CD4-positive, alpha-beta T cell treated with Interleukin-4 for 1 hour (primary cell): ENCODE data around the gene NR2E1.
A peak's percentile ranks its signal among the peaks of the same experiment; 100 is the strongest.

Experiments
- DNase-seq, 2 donors: peaks; one replicate each; pipeline ENCODE4 v3.0.0-alpha.2; 2020 to 2022

Gene NR2E1

DNA sequence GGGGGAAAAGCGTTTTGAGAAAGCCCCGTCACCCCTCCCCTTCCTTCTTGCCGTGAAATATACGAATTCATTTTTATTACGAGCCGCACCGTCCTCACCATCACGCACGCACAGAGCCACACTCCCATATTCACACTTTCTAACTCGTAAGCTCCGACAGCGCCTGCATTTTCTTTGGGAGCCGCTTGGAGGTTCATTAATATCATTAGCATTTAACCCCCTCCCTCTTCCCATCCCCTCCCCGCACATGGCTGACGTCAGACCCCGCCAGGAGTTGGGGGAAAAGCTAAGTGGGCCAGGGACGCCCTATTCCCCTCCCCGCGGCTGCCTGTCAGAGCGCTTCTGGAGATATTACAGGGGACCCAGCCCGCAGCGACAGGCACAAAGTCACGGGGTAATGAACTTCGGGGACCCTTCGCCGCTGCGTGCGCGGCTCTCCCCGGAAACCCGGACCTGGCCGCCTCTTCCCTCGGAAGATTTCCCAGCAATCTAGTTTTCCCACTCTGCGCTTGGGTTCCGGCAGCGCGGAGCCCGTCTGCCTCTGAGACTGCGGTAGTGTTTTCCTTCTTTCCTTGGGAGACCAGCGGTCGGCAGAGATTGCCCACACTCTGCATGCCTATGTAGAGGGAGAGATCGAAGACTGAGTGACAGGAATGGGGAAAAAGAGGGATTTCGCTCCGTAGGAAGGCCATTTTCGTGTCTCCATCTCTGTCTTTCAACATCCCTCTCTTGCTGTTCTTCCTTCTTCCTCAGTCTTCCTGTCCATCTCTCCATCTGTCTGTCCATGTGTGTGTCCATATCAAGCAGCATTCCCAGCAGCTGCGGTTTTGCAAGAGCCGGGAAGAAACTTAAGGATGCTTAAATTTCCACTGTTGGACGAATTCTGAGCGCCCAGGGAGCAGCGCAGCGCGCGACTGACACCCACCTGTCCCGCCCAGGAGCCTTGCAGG lies at the start of gene NR2E1:
TSS of gene NR2E1 (plus strand) at position 309 of the 950 bp plus-strand sequence. CDS start 744 bp downstream, outside the sequence.
- no peak for DNase-seq

DNA sequence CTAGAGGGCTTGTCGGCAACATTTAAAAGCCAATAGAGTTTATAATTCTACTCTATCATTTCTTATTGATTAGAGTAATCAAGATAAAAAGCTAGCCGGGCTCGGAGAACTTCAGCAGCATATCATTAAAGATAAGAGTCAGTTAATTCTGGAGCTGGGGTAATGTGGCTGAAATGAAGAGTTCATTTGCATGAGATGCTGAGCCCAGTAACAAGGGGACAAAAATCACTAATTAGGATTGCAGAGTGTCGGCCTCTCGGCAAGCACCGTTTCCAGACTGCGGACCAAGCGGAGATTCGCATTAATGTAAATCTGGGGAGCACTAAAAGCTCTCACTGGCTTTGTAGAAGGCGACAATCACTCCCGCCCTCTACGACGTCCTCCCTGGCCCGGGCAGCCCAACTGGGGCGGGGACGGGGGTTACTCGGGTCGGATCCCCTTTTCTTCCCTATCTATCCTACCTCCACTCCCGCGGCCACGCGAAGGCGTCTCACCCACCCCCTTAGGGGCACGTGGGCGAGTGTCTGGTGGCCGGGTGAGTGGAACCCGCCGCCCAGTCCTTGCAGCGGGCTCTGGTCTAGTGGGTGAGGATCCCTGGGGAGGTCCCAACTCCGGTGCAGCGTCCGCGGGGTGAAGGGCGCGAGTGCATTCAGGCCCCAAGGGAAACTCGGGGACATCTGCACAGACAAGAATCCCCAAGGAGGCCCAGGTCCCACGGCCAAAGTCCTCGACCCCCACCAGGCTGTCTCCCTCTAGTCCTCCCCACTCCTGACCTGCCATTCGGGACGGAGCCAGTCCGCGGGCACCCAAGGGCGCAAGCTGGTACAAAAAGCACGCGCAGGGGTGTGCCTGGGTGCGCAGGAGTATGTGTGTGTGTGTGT lies 49.0 kb upstream of the NR2E1 start:
- no peak for DNase-seq

DNA sequence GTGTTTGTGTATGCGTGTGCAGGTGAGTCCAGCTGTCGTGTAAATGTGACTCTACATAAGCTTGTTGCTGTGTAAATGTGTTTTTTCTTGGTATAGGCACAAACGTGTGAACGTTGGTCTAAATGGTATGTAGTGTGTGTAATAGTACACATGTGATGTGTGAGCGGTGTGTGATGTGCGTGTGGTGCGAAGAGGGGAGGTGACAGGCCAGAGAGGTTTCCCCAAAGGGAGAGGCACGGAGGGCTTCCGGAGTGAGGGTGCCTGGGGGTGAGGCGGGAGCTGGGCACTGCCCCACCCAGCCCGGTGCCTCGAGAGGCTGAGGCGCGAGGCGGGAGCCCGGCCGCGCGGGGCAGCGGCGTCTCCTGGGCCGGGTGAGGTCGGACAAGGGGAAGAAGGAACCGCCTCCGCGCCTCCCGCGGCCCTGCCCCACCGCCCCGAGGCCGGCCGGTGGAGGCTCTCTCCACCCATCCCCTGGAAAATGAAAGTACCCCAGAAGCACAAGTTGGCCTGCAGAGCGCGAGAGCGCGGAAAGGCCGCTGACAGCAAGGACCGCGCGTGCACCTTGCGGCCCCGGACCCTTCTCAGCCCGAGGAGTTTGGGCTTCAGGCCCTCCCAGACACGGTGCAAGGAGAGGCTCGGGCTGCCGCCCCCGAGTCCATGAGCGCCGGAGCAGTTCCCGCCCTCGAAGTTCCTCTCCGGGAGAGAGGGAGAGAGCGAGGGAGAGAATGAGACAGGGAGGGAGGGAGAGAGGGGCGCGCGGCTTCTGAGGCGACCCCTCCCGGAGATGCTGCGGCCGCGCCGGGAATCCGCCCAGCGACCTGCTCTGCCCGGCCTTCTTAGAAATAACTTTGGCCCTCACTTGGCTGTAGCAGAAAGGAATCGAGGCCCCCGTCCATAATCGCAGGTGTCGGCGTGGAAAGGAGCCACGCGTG lies 48.1 kb upstream of the NR2E1 start:
- peak in 1 of 2 donors; percentile 40 for DNase-seq

DNA sequence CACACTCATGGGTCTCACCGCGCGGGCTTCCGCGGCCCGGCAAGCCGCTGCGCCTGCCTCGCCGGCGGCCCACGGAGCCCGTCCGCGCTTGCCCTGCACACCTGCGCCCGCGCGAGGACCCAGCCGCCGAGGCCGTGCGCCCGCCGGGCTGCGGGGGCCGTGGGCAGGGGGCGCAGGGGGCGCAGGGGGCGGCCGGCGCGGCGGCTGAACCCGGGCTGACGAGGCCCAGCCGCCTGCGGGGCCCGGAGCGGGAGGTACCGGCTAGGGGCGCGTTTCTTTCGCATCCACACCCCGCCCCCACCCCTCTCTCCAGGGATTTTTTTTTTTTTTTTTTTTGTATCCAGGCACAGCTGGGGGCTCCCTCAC lies 47.5 kb upstream of the NR2E1 start:
- DNase-seq = no peak

DNA sequence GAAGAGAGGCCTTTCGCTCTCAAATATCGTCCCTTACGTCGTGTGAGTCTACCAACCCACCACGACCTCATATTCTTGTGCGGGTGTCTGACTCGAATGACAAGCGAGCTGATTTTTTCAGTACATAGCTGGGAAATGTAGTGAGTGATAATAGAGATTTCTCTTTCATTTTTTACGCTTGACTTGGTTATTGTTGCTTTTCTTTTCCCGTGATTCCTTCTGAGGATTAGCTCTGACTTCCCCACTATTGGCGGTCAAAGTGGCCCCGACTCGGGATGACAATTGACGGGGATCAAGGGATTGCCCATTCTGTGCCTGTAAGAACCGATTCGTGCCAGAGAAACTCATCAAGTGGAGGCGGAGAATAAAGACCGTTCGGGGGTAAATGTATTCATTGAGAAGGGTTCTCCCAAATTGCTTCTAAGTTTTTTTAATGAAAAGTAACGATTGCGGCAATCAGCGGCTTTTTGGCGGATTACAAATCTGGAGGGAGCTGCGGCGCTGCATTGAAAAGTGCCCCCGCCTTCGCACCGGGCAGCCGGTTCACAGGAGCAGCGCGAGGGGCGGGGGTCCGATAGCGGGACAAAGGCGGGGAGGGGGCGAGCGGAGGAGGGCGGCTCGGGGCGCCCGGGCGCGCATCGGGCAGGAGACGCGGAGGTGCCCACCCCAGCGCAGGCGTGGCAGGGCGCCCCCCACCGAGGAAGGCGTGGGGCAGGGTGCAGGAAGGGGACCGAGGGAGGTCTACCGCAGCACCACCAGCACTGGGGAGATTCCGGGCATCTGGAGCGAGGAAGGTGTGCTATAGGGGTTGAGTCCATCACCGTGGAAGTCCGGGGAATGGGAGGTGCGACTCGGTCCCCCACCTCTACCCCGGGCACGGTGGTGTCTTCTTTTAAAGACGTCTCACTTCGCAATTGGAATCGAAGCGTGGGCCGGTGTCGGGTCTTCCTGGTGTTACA lies 46.7 kb upstream of the NR2E1 start:
- no peak for DNase-seq

DNA sequence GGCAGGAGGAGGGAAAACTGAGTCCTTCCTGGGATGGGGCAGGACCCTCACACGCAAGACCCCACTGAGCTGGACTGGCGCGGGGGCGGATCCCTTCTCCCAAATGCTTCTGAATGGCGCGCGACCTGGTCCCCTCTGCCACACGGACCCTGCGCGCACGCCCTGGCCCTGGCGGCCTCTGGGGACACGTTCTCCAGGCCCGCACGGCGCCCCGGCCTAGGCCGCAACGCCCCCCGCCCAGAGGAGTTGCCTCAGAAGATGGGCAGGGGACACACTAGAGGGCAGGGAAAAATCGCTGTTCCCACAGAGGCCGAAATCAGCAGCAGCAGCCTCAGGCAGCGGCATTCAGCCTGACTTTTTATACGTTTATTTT lies 46.1 kb upstream of the NR2E1 start:
- DNase-seq = no peak

DNA sequence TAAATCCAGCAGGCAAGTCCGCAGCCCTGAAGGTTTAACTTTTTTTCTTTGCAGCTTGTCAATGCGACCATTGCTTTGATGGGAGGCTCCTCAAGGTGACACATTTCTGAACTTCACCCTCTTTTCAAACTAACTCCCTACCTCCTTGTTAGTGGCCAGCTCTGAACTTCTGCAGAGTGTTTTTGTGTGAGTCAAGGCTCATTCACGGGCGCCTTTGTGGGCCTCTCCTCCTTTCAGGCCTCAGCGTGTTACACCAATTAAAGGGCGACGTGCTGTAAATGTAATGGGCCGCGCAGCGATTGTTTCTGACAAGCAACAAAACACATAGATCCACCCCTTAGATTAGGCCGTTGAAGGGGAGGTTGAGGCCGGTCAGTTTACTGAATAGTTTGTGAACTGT lies 45.5 kb upstream of the NR2E1 start:
- no peak for DNase-seq

DNA sequence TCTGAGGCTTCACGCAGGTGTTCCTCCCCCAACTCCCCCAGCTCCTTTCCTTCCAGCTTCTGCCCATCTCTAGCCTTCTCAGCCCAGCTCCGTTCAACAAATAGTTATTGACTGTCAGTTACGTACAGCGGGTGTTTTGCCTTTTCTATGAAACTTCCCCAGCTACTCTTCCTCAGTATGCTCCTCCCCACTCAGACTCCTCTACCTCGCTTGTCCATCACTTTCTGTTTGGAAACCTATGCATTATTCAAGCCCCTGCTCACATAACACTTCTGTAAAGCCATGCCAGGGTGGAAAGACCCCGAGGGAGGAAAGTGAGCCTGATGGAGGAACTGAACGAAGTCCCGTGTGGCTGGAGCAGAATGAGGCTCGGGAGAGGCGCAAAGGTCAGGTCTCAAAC lies 44.2 kb upstream of the NR2E1 start:
- no peak for DNase-seq

DNA sequence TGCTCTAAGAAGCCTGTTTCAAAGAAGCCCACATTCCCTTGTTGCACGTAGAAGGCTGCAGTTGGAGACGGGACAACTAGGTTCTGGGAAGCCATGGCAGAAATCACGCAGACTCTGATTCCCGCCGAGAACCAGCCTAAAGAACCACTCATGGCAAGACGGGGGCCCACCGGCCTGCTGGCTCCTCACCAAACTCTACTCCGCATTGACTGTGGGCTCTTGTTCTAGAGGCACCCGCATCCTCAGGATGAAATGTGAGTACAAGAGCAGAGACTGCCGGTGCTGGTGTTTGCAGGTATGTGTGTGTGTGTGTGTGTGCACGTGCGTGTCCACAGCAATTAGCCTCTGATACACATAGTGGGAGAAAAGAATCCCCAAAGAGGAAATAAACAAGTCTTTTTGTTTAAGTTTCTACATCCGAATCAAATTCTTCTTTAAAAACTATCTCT lies 42.3 kb upstream of the NR2E1 start:
- no peak for DNase-seq

DNA sequence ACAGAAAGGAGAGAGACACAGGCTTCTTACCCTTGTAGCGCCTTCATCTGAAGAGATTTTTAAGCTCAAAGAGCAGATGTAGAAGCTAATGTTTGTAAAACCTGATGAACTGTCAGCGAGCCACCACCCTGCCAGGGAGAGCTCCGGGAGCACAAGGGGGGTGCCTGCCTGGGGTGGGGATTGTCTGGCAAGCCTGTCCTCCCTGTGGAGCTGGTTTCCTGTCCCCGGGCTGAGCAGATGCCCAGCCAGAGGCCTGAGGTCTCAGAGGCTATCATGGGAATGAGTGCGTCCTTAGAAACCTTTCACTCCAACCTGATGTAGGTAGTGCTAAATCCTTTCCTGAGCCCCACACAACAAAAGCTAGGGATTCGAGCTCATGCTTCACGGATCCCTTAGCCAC lies 41.9 kb upstream of the NR2E1 start:
- no peak for DNase-seq

DNA sequence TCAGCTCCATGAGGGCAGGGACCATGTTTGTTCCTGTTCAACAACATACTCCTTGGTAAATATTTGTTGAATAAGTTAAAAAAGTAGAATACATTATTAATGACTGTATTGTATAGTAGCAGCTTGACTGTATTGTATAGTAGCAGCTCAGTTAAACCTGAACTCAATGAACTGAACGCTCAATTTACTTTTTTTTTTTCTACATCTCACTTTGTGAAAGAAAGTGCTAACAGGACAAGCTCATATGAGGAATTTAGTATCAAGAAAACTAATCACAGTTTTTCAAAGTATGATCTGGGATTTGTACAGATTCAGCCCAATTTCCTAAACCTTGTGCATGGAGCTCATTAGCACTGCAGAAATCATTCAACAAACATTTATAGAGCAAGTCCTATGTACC lies 38.8 kb upstream of the NR2E1 start:
- no peak for DNase-seq

DNA sequence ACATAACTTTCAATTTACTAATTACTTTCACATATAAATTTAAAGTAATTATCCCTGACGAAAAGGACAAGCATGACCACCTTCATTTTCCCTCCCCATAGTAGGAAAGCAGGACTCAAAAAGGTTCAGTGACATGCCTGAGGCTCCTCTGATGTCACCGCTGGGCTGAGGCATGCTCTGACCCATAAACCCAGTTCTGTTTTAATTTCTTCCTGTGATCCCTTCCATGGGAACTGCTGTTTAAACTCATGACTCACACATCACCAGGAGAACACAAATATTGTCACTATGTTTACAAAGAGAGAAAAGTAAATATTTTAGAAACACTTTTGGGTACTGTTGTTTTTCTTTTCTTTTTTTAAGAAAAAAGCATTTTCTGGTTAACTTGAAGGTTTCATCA lies 38.0 kb upstream of the NR2E1 start:
- no peak for DNase-seq

DNA sequence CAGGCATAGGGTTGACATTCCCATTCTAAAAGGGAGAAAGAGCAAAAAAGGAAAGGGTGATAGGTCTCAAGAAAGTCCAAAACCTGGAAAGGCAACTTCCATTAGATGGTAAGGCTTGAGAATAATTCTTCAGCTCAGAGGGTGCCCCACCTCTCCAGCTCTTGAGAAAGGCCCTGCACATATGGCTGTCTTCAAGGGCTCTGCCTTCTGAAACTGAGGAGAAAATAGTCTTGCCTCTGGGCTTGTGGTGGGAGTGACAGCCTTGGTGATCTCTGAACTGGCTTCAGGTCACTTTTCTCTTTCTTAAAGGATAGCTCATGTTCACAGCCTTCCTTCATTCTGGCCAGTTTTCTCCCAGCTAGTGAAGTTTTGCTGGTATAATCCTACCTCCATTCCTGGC lies 35.6 kb upstream of the NR2E1 start:
- DNase-seq = no peak

DNA sequence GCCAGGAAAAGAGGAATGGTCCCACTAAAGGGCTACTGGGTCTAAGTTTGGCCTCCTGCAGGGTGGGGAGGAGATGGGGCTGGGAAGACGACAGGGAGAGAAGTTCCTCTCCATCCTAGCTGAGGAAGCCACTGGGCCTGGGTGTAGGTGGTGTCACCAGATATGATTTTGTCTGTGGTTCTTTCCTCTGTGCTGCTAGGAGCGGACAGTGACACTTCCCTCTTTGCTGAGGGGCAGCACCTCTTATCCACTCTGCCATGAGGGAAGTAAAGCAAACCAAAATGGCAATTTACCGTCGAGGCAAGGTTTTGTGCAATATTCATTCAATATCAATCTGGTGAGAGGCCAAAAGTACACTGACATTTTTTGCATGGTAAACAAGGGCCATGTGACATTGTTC lies 33.0 kb upstream of the NR2E1 start:
- no peak for DNase-seq

DNA sequence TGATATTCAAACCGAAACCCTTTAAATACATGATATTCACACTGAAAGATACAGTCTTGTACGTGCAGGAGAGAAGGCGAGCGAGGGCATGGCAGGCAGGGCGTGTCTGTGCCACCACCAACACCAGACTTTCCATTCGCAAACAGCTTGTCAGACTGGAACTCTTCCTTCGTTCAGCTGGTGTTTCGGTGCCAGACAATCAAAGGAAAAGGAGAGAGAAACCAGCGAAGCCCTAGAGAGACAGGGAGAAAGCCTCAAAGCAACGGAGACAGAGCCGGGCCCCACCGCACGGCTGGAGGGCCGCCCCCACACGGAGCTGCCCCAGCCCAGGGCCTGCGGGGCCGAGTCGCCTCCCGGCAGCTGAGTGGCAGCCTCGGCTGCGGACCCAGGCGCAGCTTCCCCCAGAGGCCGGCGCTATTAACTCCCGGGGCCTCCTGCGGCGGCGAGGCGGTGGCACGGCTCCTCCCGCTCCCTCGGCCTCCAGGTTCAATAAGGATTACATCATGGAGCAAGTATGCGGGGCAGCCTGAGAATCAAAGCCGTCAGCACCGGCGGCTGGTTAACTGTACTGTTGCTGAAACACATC lies 32.1 kb upstream of the NR2E1 start:
- DNase-seq = no peak

DNA sequence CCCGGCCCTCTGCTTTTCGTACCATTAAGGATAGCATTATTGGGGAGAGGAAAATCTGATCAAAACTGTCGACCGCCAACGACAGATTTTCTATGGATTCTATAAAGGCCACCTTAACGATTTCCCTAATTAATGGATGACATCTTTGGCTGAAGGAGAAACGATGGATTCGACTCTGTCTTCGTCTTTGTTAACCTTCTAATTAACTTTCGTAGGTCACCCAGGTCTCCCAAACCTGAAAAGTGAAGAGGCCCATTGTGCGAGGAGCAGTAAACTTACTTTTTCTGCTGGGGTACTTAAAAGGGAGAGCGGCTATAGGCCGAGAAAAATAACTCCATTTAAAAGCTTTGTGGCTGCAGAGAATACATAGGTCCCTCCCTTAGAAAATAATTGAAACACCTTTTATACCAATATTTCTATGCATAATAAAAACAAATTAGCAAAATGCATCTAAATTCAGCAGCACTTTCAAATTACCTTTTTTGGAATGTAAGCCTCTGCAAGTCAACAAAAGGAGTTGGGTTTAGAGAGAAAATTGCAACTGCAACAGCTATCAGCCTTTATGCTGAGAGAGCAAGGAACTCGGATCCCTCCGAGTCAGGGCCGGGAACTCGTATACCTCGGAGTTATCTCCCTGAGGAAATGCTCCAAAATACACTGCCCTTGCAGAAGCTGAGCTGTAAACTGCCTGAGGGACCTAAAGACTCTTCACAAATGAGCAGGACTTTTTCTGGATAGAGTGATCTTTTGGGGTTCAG lies 31.4 kb upstream of the NR2E1 start:
- DNase-seq = no peak

DNA sequence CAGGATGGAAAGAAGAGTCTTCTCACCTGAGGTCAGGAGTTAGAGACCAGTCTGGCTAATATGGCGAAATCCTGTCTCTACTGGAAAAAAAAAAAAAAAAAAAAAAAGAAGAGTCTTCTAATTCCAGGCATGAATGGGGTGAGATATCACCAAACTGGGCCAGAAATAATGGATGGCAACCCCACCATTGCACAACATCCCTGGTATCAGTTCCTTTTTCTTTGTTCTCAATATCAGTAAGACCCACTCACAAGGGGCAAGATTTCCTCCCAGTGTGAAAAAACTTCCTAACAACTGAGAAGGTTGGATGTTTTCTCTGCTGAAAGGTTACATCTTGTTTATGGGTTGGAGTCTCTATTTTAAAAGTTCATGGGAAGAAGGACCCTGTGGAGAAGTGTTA lies 23.6 kb upstream of the NR2E1 start:
- no peak for DNase-seq

DNA sequence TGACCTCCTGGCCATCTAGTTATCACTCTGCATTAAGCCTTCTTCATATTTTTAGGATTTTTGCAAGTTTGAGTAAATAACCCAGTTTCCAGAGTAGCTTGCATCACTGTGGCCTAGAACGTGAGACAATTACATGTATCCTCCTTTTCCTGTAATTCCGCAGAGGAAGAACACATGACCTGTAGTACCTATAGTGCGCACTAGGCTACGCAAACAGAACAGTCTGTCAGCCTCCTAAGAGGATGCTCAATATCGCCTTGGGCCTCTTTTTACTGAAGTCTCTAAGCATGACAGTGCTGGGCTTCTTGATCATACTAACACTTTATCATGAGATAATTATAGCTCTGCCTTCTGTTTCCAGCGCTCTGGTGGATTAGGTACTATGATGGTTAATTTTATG lies 20.2 kb upstream of the NR2E1 start:
- no peak for DNase-seq

DNA sequence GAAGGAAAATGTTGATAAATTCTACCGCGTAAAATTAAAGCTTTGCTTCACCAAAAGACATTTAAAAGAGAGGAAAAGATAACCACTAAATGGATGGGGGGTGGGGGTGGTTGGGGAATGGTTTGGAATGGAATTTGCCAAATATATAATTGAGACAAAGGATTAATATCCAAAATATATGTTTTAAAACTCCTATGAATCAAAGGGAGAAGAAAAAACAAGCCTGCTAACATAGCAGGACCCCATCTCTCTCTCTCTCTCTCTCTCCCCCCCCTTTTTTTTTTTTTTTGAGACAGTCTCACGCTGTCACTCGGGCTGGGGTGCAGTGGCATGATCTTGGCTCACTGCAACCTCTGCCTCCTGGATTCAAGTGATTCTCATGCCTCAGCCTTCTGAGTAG lies 13.4 kb upstream of the NR2E1 start:
- no peak for DNase-seq

DNA sequence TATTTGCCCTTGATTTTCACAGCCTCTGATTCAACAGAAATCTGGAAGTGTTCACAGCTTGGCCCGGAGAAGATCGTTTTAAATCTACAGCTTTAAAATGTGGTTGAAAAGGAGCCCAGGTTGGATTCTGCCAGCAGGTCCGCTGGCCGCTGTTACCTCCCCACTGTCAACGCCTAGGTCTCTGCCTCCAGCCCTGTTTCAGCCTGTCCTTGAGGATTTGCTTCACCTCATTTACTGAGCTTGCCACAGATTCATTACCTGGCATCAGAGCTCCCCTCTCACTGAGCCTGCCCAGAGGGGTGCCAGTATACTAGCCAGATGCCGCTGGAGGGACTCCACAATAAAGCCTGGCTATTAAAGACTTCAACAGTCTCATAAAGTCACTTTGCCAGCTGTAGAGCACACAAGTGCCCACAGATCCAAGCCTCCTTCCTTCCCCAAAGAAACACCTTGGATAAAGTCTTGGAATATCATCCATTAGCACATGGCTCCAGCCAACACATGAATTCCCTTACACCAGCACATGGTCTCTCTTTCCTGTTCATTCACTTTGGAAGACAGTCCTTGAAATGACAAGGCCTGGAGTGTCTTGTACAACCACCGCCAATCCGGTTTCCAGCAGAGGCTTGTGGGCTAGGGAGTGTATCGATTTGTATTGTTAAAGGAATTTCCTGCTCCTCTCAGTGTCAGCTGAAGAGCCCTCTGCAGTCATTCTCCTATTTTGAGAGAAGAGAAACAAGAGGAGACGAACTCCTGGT lies 9.5 kb upstream of the NR2E1 start:
- DNase-seq = no peak
